Measurements from ENCODE around the gene KRTAP9-1. TPM values are rescaled to one million over a fixed set of nuclear protein-coding genes. Genes with fewer than 3 reads are reported as not detected.

Gene KRTAP9-1
- total and polyA plus RNA-seq, 2 donors (not counting 3 experiments of a cell fraction or from before 2014, with no cell fraction given): not detected

DNA sequence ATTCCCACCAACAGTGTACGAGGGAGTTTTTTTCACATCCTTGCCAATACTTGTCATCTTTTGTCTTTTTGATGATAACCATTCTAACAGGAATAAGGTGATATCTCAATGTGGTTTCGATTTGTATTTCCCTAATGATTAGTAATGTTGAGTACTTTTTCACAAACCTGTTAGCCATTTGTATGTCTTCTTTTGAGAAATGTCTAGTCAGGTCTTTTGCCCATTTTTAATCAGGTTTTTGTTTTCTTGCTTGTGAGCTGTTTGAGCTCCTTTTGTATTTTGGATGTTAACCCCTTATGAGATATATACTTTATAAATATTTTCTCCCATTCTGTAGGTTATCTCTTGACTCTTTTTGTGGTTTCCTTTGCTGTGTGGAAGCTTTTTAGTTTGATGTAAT is 38.2 kb upstream of the KRTAP9-1 start:
- dilution Hi-C loops (cut with MboI; ENCODE audit: extremely low pct_ligation_motif_present, low sequenced_read_pairs): no loop called here

More for the DNA sequence above, 38.2 kb upstream of the KRTAP9-1 start:
- ChIA-PET POLR2A (no interaction called here), CTCF (no interaction called here)
- DNase-seq (ENCODE audit: low read depth, low spot score): no peak
- no peak for FAIRE-seq
- no peaks in the 10 kb centered on the region for H3K9me3 ChIP-seq (replicated peaks; ENCODE audit: control insufficient read depth, insufficient read depth, low read length)
- no peaks in the 10 kb centered on the region for H3K4me1 ChIP-seq (ENCODE audit: control insufficient read depth, extremely low read depth, insufficient read depth, low read length)
- H3K4me3 ChIP-seq (replicated peaks in 1 of 3; ENCODE audit: insufficient read depth in 1 of 3, low read depth in 1 of 3, low read length in 3 of 3): no peak overlapping the region
- no peaks in the 10 kb centered on the region for H3K36me3 ChIP-seq (ENCODE audit: control insufficient read depth in 2 of 2, extremely low read depth in 1 of 2, insufficient read depth in 2 of 2, low read length in 2 of 2)
- no peak overlapping the region for H3K27ac ChIP-seq (ENCODE audit: insufficient read depth, low read depth, low read length)
- intact Hi-C loops (cut with micrococcal nuclease): no loop called here
- no peak overlapping the region for H3K4me2 ChIP-seq (ENCODE audit: insufficient read depth, low read length)
- TF ChIP-seq MYC (IDR thresholded peaks at IDR 0.05; ENCODE audit: low read depth, low read length) (no peak), JUN (IDR thresholded peaks at IDR 0.05; ENCODE audit: borderline replicate concordance, insufficient read depth, insufficient read length, low read depth) (no peak), FOS (IDR thresholded peaks at IDR 0.05; ENCODE audit: borderline replicate concordance, insufficient read depth, low read length) (no peak), POLR2A (IDR thresholded peaks at IDR 0.05; ENCODE audit: low read depth, low read length) (no peak), EZH2 (IDR thresholded peaks at IDR 0.05; ENCODE audit: borderline replicate concordance, low read depth, low read length, severe bottlenecking) (no peak), MAX (IDR thresholded peaks at IDR 0.05; ENCODE audit: insufficient read depth, insufficient read length) (no peak), GATA2 (IDR thresholded peaks at IDR 0.05; ENCODE audit: insufficient read depth, insufficient read length, low read depth, low read length) (no peak), POLR2AphosphoS5 (IDR thresholded peaks at IDR 0.05; ENCODE audit: insufficient read depth, low read depth, low read length) (no peak)
- TF ChIP-seq, protein P1, sequence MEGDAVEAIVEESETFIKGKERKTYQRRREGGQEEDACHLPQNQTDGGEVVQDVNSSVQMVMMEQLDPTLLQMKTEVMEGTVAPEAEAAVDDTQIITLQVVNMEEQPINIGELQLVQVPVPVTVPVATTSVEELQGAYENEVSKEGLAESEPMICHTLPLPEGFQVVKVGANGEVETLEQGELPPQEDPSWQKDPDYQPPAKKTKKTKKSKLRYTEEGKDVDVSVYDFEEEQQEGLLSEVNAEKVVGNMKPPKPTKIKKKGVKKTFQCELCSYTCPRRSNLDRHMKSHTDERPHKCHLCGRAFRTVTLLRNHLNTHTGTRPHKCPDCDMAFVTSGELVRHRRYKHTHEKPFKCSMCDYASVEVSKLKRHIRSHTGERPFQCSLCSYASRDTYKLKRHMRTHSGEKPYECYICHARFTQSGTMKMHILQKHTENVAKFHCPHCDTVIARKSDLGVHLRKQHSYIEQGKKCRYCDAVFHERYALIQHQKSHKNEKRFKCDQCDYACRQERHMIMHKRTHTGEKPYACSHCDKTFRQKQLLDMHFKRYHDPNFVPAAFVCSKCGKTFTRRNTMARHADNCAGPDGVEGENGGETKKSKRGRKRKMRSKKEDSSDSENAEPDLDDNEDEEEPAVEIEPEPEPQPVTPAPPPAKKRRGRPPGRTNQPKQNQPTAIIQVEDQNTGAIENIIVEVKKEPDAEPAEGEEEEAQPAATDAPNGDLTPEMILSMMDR (IDR thresholded peaks at IDR 0.05; ENCODE audit: extremely low read depth in 1 of 2, insufficient read depth in 1 of 2, low read depth in 1 of 2, low read length in 2 of 2): no peak
- no peaks in the 10 kb centered on the region for H3K27me3 ChIP-seq (ENCODE audit: control insufficient read depth in 2 of 2, insufficient read depth in 2 of 2, low read length in 2 of 2)
- H3K9ac ChIP-seq (replicated peaks; ENCODE audit: extremely low read depth, insufficient read depth, low read length): no peak overlapping the region
- H4K20me1 ChIP-seq (replicated peaks; ENCODE audit: control insufficient read depth, extremely low read depth, insufficient read depth, low read length): no peaks in the 10 kb centered on the region
- H3K9me1 ChIP-seq (replicated peaks; ENCODE audit: control insufficient read depth, extremely low read depth, insufficient read depth, low read length): no peaks in the 10 kb centered on the region
- no peak overlapping the region for H2AFZ ChIP-seq (ENCODE audit: low read depth, low read length)
- no TSS peak for BruUV-seq (replicated peaks)
- no peaks in the 10 kb centered on the region for H3K79me2 ChIP-seq (ENCODE audit: control insufficient read depth, insufficient read depth, low read length)

Measured in endothelial cell of umbilical vein (primary cell).